Measurements from ENCODE around the gene TNNT3. TPM values are rescaled to one million over a fixed set of nuclear protein-coding genes. Genes with fewer than 3 reads are reported as not detected.

TNNT3 gene
- polyA plus RNA-seq, 2 of the 4 experiments (the other 2 are of a cell fraction): not detected

- DNase-seq (ENCODE audit: low read depth in 1 of 2, low spot score in 1 of 2): no peak
- Histone ChIP-seq H3K9me3 (no peaks in the 10 kb centered on the region), H3K4me2 (no peak overlapping the region), H3K4me1 (peaks cover 13% of the 10 kb centered on the region; the same call in 2 of the 3 replicates), H3K27ac (no peak overlapping the region), H3K4me3 (no peak overlapping the region)
- ChIA-PET POLR2A (no interaction called here), CTCF (interaction anchor here (0.7 to 10.1 kb wide), 8 partner anchors 10 to 272 kb away, joined by 3 to 334 read pairs (median 4); no protein-coding TSS in a partner anchor)
- no peak for FAIRE-seq
- 84% methylated on average over 12 of the region's 13 CpGs for WGBS (ENCODE audit: missing lambda C conversion rate)
- no peak for ATAC-seq
- TF ChIP-seq EHMT2 (IDR thresholded peaks at IDR 0.05; ENCODE audit: low read depth) (no peak), JUNB (IDR thresholded peaks at IDR 0.05) (no peak), ZSCAN20 (CRISPR knock-in tag; IDR thresholded peaks at IDR 0.05) (no peak), ZC3H11A (IDR thresholded peaks at IDR 0.05) (no peak), TFCP2L1 (CRISPR knock-in tag; IDR thresholded peaks at IDR 0.05) (no peak), RNF2 (IDR thresholded peaks at IDR 0.05; ENCODE audit: borderline replicate concordance, low read depth) (no peak), CTCF (IDR thresholded peaks at IDR 0.05) (no peak), POLR2A (IDR thresholded peaks at IDR 0.05; ENCODE audit: low read length) (no peak), HOXB13 (CRISPR knock-in tag; IDR thresholded peaks at IDR 0.05; ENCODE audit: low read depth) (no peak), NPAS2 (CRISPR knock-in tag; IDR thresholded peaks at IDR 0.05; ENCODE audit: borderline replicate concordance) (no peak), NR3C1 (IDR thresholded peaks at IDR 0.05) (no peak)
Observed at GRCh38 chr11:1879342-1879940, 40.1 kb upstream of the TNNT3 start.

- Histone ChIP-seq H3K4me3 (no peak overlapping the region), H3K4me1 (peaks cover 10% of the 10 kb centered on the region; the same call in 2 of the 3 replicates), H3K27ac (no peak overlapping the region), H3K4me2 (no peak overlapping the region), H3K9me3 (no peaks in the 10 kb centered on the region)
- ATAC-seq (no peak), FAIRE-seq (no peak), DNase-seq (ENCODE audit: low read depth in 1 of 2, low spot score in 1 of 2) (no peak)
- no peak for TF ChIP-seq ZSCAN20 (CRISPR knock-in tag; IDR thresholded peaks at IDR 0.05)
- WGBS (ENCODE audit: missing lambda C conversion rate): 82% methylated on average over 27 of the region's 32 CpGs
- CTCF ChIA-PET: interaction anchor here (1.1 to 10.1 kb wide), 8 partner anchors 10 to 272 kb away, joined by 3 to 334 read pairs (median 18); partner anchors contain the start of gene MRPL23
- POLR2A ChIA-PET: no interaction called here
Observed at GRCh38 chr11:1879941-1880720, 39.4 kb upstream of the TNNT3 start.

GRCh38 chr11:1880746-1881441 lies 38.6 kb upstream of the TNNT3 start:
- no peak for TF ChIP-seq POLR2AphosphoS2 (conservative IDR thresholded peaks at IDR 0.05; ENCODE audit: low read length)
- TF ChIP-seq RARB (CRISPR knock-in tag; IDR thresholded peaks at IDR 0.05): no peak
- no peak for TF ChIP-seq POLR2A (IDR thresholded peaks at IDR 0.05; ENCODE audit: low read length)
- no peak for TF ChIP-seq SREBF2 (IDR thresholded peaks at IDR 0.05)
- no peak for TF ChIP-seq HEYL (CRISPR knock-in tag; IDR thresholded peaks at IDR 0.05)
- no peak for TF ChIP-seq FOSL2 (IDR thresholded peaks at IDR 0.05)
- TF ChIP-seq FOSL2 (CRISPR knock-in tag; IDR thresholded peaks at IDR 0.05): no peak
- no peak for TF ChIP-seq HOXB5 (CRISPR knock-in tag; IDR thresholded peaks at IDR 0.05)
- no peak for TF ChIP-seq RFX5 (IDR thresholded peaks at IDR 0.05)
- no peak for TF ChIP-seq HES2 (IDR thresholded peaks at IDR 0.05)
- ATAC-seq: peak; percentile 5 to 9; a peak in 4 of 6 replicates
- H3K9me3 ChIP-seq: no peaks in the 10 kb centered on the region
- POLR2A ChIA-PET: no interaction called here
- no peak overlapping the region for H3K4me3 ChIP-seq
- DNase-seq (ENCODE audit: low read depth in 1 of 2, low spot score in 1 of 2): no peak
- no peak overlapping the region for H3K4me2 ChIP-seq
- no CpG with 5 or more reads among the region's 9 CpGs for WGBS (ENCODE audit: missing lambda C conversion rate)
- CTCF ChIA-PET: interaction anchor here (0.6 to 10.1 kb wide), 22 partner anchors 10 to 485 kb away, joined by 3 to 334 read pairs (median 18); partner anchors contain the start of genes MRPL23, PRR33, SYT8 and TNNI2
- H3K4me1 ChIP-seq: peaks cover 10% of the 10 kb centered on the region; the same call in 2 of the 3 replicates
- FAIRE-seq: no peak
- no peak overlapping the region for H3K27ac ChIP-seq
